GM21447 (cell line): ENCODE measurements around the gene THBS4.
"Not testable (repeated sequence)": the region's sequence is repeated elsewhere in the genome, so short reads cannot be mapped to it uniquely, and the experiment has no call there.

ENCODE experiments used
- ATAC-seq: cut with Tn5 transposase; IDR thresholded peaks from one replicate; pipeline ENCODE4 v1.9.1; 2021; ENCODE audit not compliant: unreplicated experiment

THBS4 gene

DNA sequence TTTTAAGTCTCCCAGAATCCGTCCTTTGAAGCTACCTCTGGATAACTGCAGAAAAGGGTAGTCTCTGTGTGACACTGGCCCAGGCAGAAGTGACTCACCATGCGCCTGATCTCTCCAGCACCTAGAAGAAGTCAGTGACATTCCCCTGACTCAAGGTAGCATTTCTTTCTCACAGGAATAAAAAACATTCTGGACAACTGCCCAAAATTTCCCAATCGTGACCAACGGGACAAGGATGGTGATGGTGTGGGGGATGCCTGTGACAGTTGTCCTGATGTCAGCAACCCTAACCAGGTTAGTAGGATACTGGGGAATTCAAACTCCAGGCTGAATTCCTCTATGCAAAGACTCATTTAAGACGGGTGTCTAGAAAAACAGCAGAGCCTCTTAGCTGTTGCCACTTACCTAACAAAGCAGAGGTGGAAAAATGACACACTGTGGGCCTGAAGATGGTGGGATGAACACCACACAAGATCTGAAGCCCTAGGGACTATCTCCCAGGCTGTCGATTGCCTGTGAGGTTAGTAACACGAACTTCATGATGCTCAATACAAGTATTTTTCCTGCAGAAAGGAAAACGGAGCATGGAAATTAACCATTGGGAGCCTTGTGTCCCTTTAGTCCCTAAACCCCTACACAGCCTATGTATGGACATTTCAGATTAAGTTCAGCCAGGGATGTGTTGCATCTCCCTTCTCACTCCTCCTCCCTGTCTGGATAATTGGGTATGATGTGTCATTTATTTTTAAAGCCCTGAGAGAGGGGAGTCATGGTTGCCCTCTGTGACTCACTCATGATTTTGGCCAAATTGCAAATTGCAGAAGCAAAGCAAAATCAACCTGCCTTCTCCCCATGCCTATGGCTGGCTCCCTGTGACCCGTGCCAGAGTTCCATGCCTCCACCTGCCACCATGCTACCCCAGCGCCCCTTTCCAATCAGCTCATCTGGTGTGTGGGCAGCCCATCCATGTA, 37.2 kb downstream of the THBS4 start:
- no peak for ATAC-seq

DNA sequence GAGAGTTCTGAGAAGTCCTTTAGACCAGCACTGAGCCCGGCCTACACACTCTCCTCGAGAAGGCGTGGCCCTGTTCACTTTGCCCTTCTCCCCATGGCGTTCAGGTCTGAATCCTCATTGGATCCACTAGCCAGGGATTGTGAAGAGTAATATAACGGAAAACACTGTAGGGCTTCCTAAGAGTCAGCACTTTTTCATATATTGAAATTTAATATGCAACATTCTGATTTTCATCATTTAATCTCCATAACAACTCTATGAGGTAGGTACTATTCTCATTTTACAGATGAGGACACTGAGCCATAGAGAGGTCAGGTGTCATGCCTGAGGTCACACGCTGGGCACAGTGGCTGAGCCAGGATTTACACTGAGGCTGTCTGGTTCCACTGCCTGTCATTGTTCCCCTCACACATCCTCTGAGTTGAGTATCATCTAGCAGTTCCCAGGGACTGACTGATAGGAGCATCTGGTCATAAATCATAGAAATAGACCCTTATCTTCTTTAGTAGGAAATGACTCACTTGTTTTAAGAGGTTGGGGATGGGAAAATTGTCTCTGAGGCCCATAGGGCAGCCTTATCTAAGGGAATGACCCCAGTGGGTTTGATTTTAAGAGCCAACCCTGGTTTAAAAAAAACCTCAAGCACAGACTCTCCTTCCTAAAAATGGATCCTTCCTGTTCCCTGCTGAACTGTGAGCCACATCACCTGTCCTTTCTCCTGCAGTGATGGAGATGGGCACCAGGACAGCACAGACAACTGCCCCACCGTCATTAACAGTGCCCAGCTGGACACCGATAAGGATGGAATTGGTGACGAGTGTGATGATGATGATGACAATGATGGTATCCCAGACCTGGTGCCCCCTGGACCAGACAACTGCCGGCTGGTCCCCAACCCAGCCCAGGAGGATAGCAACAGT, 41.2 kb downstream of the THBS4 start:
- ATAC-seq = no peak

DNA sequence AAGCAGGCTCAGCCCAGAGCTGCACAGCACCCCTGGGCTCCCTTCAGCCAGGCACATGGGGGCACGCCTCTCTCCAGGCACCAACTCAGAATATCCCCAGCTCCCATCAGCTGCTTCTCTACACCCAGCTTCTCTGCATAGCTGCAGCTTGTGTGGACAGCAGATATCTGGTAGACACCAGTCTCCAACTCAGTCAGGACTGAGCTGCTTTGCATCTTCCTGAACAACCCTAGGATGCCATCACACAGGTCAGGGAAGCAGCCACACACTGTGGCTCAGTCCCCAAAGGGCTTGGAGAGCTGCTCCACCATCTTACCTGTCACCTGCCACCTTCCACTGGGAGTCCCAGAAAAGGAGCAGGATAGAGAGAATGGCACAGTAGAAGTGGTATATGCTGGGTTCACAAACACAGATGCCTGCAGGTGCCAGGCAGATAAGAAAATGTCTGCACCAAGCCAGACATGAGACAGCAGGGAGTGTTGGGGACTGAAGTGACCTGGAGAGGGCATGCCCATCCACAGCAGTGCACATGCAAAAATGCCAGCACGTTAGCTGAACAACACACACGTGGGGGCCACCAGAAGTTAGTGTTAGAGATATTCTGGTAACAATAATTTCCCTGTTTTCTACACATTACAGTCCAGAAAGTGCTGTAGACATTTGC, 42.0 kb downstream of the THBS4 start:
- ATAC-seq = no peak

DNA sequence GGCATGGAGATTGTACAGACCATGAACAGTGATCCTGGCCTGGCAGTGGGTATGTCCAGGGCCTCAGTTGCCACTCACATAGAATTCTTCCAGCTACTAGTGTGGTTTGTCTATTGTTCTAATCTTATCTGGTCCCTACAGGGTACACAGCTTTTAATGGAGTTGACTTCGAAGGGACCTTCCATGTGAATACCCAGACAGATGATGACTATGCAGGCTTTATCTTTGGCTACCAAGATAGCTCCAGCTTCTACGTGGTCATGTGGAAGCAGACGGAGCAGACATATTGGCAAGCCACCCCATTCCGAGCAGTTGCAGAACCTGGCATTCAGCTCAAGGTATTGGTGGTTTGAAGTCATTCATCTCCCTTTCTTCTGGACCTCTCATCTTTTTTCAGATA, 43.8 kb downstream of the THBS4 start:
- ATAC-seq = no peak

DNA sequence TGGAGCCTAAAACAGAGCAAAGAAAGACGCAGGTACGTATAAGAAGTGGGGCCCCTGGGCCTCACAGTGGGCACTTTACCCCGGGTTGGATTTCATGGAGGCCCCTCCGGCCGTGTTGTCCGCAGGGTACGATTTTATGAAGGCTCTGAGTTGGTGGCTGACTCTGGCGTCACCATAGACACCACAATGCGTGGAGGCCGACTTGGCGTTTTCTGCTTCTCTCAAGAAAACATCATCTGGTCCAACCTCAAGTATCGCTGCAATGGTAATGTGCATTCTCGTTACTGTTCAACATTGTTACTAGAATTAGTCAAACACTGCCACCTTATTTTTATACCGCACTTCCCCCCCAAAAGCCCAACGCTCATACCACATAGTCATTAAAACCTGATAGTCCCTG, 47.1 kb downstream of the THBS4 start:
- no peak for ATAC-seq

DNA sequence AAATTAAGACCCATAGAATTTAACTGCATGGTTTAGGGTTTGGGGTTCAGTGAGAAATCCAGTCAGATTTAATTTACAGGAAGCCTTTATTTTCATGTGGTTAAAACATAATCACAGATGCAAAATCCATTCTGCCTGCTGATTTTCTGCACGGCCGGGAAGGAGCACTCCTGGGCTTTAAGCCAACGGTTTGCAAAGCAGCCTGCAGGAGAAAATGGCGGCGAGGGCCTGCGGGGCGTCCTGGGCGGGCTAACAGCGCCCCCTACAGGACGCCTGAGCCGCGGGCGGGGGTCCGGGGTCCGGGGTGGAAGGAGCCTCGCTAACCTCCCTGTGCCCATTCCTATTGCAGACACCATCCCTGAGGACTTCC, 47.6 kb downstream of the THBS4 start:
- no peak for ATAC-seq

DNA sequence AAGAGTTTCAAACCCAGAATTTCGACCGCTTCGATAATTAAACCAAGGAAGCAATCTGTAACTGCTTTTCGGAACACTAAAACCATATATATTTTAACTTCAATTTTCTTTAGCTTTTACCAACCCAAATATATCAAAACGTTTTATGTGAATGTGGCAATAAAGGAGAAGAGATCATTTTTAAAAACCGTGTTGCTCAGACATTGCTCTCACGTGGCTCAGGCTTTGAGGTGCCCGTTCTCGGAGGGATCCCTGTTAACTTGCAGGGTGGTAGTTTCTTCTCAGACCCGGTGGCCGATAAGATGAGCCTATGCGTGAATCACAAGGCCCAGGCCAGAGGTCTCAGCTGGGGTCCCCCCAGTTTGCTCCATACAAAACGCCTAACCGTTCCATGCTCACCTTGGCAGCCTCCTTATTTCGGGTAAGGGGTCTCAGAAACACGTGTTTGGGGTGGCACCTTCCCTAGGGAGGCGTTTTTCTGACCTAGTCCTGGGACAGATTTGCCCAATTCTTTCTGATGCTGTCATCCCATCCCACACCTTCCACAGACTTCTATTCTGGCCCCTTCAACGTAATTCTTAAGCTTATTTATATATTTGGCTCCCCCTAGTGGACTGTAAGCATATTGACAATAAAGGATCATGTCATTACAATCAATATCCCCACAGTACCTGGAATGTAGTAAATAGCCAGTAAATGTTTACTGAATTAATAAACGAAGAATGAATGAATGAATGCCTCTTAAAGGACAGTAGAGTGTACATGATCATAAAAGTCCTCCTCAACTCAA, 48.1 kb downstream of the THBS4 start:
- no peak for ATAC-seq

DNA sequence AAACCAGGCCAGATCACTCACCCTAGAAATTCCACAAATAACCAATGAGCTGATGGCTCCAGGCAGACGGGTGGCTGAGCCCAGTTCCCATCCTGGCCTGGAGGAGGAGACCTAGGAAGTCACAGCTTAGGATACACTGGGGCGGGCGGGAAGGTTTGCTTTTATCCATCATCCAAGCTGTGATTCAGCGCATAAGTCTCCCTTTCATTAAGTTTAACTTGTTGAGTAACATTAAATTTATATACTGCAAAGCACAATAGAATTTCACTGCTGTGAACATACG, 55.7 kb downstream of the THBS4 start:
- no peak for ATAC-seq

DNA sequence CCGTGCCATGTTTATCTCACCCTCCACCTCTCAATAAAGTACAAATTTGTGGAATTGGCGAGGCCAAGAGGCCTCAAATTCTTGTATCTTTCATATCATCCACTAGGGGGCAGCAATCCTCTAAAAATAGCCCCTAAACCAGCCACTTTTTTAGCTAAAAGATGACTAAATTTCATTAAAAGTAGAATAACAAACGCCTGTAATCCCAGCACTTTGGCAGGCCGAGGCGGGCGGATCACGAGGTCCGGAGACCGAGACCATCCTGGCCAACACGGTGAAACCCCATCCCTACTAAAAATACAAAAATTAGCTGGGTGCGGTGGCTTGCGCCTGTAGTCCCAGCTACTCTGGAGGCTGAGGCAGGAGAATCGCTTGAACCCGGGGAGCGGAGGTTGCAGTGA, 56.6 kb downstream of the THBS4 start:
- ATAC-seq = not testable (repeated sequence)

DNA sequence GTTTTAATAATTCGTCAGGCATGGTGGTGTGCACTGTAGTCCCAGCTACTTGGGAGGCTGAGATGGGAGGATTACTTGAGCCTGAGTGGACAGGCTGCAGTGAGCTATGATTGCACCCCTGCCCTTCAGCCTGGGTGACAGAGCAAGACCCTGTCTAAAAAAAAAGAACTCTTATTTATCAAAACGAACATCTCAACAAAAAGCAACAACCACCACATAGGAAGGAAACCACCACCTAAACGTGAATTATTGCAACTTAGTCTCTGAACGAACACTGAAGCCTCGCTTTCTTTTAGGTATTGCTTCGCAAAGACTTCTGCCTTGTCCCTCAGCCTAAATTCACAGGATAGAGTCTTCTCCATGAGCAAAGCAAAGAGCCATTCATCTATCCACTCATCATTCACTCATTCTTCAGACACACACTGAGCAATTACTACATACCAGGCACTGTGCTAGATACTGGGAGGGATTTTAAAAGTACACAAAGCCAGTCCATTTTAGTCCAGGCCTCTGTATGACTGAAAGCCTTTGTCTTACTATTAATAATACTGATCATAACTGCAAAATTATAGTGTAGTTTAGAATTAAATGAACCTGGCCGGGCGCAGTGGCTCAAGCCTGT, 57.4 kb downstream of the THBS4 start:
- ATAC-seq = no peak

DNA sequence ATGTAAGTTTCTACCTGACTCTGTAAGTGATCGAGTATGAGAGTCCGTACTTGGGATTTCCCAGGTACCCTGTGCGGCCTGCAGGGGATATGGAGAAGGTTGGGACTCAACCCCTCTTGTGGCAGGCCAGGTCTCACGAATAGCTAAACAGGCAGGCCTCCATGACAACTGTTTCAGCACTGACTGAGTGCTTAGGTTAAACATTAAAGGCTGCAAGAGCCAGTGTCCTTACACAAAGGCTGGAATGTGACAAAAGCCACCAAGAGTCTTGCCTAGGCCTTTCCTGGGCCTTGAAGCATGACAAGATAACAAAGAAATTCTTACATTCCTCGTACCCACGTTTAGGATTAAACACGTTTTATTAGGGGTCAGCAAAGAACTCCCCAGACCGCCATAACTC, 58.6 kb downstream of the THBS4 start:
- no peak for ATAC-seq

DNA sequence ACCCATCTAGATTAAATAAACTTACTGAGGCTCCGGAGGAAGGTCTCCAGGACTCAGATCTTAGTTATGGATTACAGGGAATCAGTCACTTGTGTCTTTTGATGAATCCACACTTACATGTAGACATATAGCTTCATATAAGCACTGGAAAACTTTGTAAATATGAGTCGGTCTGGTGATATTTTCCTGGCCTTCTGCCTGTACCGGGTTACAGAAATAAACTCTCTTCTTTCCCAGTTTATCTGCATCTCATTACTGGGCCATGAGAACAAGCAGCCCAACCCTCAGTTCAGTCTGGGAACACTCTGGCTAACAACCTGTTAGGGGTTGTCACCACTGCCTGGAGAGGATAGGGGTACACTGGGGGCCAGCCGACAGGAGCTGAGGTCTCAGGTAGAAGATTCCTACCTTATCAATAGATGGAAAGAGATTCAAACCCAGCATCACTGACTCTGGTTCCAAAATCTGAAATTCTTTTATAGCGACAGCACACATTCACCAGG, 59.1 kb downstream of the THBS4 start:
- ATAC-seq = no peak

DNA sequence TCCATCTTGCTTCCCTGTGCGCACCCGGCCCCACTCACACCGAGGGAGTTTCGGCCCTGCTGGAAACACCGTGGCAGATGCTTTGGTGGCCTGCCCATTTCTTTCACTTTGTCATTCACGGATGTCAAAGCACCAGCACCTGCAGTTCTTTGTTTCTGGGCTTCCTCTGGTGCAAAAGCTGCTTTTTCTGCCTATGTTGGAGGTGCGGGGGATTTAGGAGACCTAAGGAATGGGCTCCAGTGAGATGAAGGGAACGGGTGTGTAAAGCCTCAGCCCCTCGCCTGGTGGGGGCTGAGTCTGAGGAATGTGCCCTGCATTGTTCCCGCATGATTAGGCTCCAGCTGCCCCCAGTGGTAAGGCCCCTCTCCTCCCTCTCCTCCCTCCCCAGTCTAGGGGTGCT, 62.3 kb downstream of the THBS4 start:
- ATAC-seq = no peak

DNA sequence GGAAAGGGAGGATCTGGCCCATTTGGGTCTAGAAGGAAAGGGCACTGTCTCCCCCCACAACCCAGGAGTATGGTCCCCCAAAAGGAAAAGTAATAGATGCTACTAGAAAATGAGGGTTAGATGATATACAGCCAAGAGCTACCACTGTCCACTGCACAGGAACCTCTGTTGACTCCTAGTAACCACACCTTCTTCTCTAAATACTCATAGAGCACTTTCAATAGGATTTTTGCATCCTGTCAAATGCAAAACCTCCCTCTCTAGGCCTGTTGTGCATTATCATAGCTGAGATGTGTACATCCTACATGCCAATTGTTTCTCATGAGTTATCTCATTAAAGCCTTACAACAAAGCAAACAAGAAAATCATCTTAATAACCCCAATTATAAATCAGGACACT, 66.8 kb downstream of the THBS4 start:
- no peak for ATAC-seq

DNA sequence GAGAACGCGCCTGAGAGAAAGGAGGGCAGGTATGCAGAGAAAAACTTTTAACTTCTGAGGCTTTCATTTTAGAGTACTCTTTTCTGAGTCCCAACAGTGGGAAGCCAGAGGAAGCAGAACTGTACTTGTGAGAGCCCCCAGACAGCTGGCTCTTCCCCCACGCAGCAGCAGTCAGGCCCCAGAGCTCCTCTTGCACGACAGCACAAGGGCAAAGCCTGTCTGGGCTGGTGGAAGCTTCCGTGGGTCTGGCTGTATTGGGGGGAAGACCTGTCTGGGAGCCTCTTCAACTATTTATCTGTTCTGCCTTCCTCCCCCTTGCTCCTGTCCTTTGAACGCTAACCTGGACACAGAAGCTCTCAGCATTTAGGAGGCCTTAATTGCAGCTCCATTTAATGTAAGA, 68.2 kb downstream of the THBS4 start:
- ATAC-seq = no peak

DNA sequence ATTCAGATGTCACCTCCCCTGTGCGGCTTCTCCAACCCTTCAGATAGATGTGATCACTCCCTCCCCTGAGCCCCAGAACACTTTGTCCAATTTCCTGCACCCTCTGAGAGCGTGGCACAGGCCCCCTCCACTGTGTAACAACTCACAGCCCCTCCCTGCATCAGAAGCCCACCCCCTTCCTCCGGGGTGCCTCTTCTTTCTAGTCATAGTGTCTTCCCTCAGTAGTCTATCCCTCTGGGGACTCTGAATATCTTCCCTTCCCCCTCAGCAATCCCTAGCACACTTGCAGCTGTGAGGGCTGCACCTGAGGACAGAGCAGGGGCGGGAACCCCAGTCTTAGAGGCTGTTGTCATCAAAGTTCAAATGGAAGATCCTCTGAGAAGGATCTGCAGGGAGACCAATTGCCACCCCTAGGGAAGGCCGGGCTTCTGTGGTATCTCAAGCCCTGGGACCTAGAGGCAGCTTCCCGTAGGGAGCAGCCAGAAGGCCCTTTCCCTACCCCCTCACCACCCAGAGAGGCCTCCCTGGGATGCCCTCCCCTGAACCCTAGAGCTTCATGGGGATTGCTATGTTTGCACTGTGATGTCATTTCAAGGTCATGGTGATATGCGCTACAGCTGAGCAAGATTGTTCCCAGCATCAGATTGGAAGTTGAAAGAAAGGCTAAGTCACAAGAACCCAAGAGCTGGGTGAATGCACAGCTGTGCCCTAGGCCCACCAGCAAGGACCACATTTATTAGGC, 70.7 kb downstream of the THBS4 start:
- ATAC-seq = no peak

DNA sequence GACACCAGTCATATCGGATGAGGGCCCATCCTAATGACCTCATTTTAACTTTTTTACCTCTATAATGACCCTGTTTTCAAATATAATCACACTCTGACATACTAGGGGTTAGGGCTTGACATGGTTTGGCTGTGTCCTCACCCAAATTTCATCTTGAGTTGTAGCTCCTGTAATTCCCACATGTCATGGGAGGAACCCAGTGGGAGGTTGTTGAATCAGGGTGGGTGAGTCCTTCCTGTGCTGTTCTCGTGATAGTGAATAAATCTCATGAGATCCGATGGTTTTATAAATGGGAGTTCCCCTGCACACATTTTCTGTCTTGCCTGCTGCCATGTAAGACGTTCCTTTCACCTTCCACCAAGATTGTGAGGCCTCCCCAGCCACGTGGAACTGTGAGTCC, 71.8 kb downstream of the THBS4 start:
- ATAC-seq = no peak

DNA sequence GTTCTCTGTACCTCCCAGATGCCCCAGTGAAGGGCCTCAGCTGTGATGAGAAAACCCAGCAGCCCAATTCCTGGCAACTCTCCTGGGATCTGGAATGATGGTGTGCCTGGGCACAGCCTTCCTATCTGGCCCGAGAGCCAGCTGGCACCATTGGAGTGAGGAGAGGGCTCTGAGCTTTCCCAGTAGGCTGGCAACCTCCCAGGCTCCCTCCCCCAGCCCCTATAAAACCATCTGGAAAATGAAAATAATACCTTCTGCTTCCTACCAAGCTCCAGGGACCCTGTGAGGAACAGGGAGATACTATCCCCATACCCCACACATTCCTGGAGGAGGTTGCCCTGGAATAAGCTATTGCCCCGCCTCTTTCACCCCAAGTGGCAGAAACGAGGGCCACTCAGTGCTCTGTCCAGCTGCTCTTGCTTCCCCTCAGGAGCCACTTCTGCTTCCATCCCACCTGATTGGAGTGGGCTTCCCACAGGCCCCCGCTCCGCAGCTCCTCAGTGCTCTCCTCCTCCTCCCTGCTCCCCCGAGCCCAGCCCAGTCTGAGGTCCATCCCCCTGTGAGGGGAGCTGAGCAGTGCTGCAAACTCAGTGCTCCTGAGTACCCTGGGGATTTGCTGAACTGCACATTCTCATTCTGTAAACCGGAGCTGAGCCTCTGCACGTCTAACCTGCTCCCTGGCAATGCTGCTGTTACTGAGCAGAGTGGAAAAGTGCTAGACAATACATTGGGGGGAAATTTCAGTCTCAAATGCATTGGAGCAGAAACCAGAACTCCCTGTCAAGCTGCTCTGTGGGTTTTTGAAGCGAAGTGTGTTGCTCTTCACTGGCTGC, 74.7 kb downstream of the THBS4 start:
- peak; percentile 75 for ATAC-seq
